Common myeloid progenitor, CD34-positive (primary cell): Measurements from ENCODE around the gene KLHL15.

Experiments
- CTCF ChIA-PET: fragments of 350-600 bp; sonication (Branson Sonifier 250); formaldehyde crosslinking; loops from one replicate; lab custom pipeline; 2021; ENCODE audit warnings: antibody characterized with exemption; lab: Charles Lee
- POLR2A ChIA-PET: fragments of 350-600 bp; sonication (Branson Sonifier 250); formaldehyde crosslinking; loops from one replicate; lab custom pipeline; 2021; ENCODE audit warnings: antibody characterized with exemption; lab: Charles Lee
- DNase-seq, 3 donors: peaks; one replicate each; pipeline versions ENCODE4 v3.0.0 to v3.0.0-alpha.2; 2013
- H3K27ac ChIP-seq, 2 experiments: 1 replicate in 1 of 2; 2 replicates in 1 of 2; pipeline ENCODE4 v1.7.0; 2013; ENCODE audit warnings: inconsistent platforms in 2 of 2, low read length in 2 of 2, mild to moderate bottlenecking in 2 of 2, low read depth in 1 of 2, moderate library complexity in 1 of 2; ENCODE audit not compliant: severe bottlenecking in 2 of 2, insufficient read depth in 1 of 2, poor library complexity in 1 of 2
- H3K27me3 ChIP-seq, 5 experiments: replicated peaks in 2 of 5; 1 replicate in 3 of 5; 2 replicates in 2 of 5; pipeline versions ENCODE4 v1.6.1 to v1.7.0; 2013; ENCODE audit warnings: low read length in 4 of 5, mild to moderate bottlenecking in 2 of 5, moderate library complexity in 2 of 5, inconsistent platforms in 1 of 5; ENCODE audit not compliant: insufficient read depth in 5 of 5, control insufficient read depth in 4 of 5
- H3K36me3 ChIP-seq, 4 experiments: 1 replicate in 2 of 4; 2 replicates in 2 of 4; pipeline versions ENCODE4 v1.6.1 to v1.7.0; 2013; ENCODE audit warnings: low read length in 3 of 4, control low read depth in 1 of 4, mild to moderate bottlenecking in 1 of 4; ENCODE audit not compliant: control insufficient read depth in 4 of 4, insufficient read depth in 4 of 4
- H3K4me1 ChIP-seq, 4 experiments: 1 replicate in 3 of 4; 2 replicates in 1 of 4; pipeline versions ENCODE4 v1.6.1 to v1.7.1; 2013; ENCODE audit warnings: low read length in 3 of 4, mild to moderate bottlenecking in 3 of 4, control low read depth in 1 of 4, inconsistent platforms in 1 of 4, moderate library complexity in 1 of 4; ENCODE audit not compliant: control insufficient read depth in 4 of 4, insufficient read depth in 4 of 4; ENCODE audit errors: control extremely low read depth in 1 of 4
- H3K4me3 ChIP-seq, 7 experiments: 1 replicate in 4 of 7; 2 replicates in 3 of 7; pipeline versions ENCODE4 v1.5.1 to v1.7.0; 2013; ENCODE audit warnings: mild to moderate bottlenecking in 7 of 7, low read length in 6 of 7, moderate library complexity in 6 of 7, inconsistent platforms in 2 of 7, low read depth in 2 of 7, control low read depth in 1 of 7; ENCODE audit not compliant: insufficient read depth in 4 of 7, control insufficient read depth in 1 of 7; ENCODE audit errors: extremely low read depth in 1 of 7
- H3K9me3 ChIP-seq, 5 experiments: 1 replicate in 4 of 5; 2 replicates in 1 of 5; pipeline versions ENCODE4 v1.6.1 to v1.7.1; 2013; ENCODE audit warnings: low read length in 4 of 5, mild to moderate bottlenecking in 2 of 5, inconsistent platforms in 1 of 5, low read depth in 1 of 5, moderate library complexity in 1 of 5; ENCODE audit not compliant: control insufficient read depth in 4 of 5, insufficient read depth in 2 of 5; ENCODE audit errors: control extremely low read depth in 1 of 5
- WGBS: methylation state at CpG from one replicate; pipeline ENCODE4 v1.1.5; 2013; ENCODE audit not compliant: insufficient coverage; 5-methylcytosine and 5-hydroxymethylcytosine counted together

KLHL15 gene

DNA sequence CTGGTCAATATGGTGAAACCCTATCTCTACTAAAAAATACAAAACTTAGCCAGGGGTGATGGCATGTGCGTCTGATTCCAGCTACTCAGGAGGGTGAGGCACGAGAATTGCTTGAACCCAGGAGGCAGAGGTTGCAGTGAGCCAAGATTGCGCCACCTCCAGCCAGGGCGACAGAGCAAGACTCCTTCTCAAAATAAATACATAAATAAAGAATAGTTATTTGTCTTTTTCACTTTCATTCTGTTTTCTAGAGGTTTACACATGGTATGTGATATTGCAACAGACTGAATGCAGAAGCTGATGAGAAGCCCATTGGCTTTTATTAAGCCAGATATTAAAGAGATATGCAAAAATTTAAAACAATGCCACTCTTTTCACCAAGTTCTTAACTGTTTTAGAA is 8.2 kb downstream of the KLHL15 start:
- Histone ChIP-seq H3K27ac (no peak overlapping the region), H3K27me3 (peaks cover 0 to 5% (median 0%) of the 10 kb centered on the region in 5 experiments), H3K36me3 (peaks cover 0 to 2% (median 0%) of the 10 kb centered on the region in 4 experiments), H3K9me3 (no peaks in the 10 kb centered on the region), H3K4me1 (peaks cover 2 to 11% (median 7%) of the 10 kb centered on the region in 4 experiments), H3K4me3 (no peak overlapping the region)
- DNase-seq = no peak
- CTCF ChIA-PET = interaction anchor here (0.5 kb wide), 1 partner anchor 10 kb away, joined by 3 read pairs; no protein-coding TSS in a partner anchor
- POLR2A ChIA-PET = no interaction called here
- WGBS = no CpG with 5 or more reads among the region's 4 CpGs

DNA sequence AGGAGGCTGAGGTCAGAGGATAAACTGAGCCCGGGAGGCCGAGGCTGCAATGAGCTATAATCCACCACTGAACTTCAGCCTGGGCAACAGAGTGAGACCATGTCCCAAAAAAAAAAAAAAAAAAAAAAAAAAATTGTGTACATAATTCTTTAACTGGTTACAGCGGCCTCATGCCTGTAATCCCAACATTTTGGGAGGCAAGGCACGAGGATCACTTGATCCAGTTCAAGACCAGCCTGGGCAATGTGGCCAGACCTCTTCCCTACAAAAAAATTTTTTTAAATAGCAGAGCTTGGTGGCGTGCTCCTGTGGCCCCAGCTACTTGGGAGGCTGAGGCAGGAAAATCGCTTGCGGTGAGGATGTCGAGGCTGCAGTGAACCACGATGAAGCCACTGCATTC is 9.3 kb downstream of the KLHL15 start:
- ChIA-PET CTCF (no interaction called here), POLR2A (no interaction called here)
- Histone ChIP-seq H3K36me3 (peaks cover 0 to 2% (median 0%) of the 10 kb centered on the region in 4 experiments), H3K4me3 (no peak overlapping the region), H3K27ac (no peak overlapping the region), H3K27me3 (peaks cover 0 to 8% (median 0%) of the 10 kb centered on the region in 5 experiments), H3K9me3 (no peaks in the 10 kb centered on the region), H3K4me1 (peaks cover 2 to 11% (median 6%) of the 10 kb centered on the region in 4 experiments)
- 82% methylated on average over 3 of the region's 9 CpGs for WGBS
- no peak for DNase-seq

DNA sequence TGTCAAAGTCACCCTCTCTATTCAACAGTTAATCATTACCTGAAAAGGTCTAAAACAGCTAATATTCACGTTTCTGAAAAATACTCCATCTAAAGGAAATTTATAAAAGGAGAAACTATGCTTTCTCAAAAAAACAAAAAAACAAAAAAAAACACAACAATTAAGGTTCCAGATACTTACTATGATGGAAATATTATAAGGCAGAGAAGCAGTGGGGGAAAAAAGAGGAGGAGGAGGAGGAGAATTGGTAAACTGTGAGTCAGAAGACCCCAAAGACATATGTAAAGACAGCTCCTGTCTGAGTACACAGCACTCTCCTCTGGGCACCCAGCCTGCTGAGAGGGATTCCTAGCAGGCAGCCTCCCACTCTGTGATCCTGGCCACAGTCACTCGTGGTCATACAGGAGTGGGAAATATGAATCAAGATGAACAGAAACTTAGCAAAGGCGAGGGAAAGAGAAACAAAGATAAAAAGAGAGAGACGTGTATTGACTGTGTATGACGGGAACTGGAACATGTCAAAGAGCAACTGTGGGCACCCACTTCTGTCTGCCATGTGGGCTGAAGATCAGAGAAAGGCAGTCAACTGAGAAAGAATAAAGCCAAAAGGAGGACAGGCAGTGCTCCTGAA is 12.5 kb downstream of the KLHL15 start:
- H3K27ac ChIP-seq = no peak overlapping the region
- H3K9me3 ChIP-seq = no peaks in the 10 kb centered on the region
- H3K4me1 ChIP-seq = peaks cover 0 to 1% (median under 1%) of the 10 kb centered on the region in 4 experiments
- ChIA-PET POLR2A (interaction anchor here (0.7 kb wide), 1 partner anchor 68 kb away, joined by 3 read pairs; no protein-coding TSS in a partner anchor), CTCF (interaction anchor here (0.8 kb wide), 1 partner anchor 113 kb away, joined by 3 read pairs; no protein-coding TSS in a partner anchor)
- H3K36me3 ChIP-seq = peaks cover 0 to 2% (median 0%) of the 10 kb centered on the region in 4 experiments
- 55% methylated on average over 4 of the region's 5 CpGs for WGBS
- peaks cover 0 to 14% (median 0%) of the 10 kb centered on the region in 5 experiments for H3K27me3 ChIP-seq
- no peak overlapping the region for H3K4me3 ChIP-seq
- no peak for DNase-seq

DNA sequence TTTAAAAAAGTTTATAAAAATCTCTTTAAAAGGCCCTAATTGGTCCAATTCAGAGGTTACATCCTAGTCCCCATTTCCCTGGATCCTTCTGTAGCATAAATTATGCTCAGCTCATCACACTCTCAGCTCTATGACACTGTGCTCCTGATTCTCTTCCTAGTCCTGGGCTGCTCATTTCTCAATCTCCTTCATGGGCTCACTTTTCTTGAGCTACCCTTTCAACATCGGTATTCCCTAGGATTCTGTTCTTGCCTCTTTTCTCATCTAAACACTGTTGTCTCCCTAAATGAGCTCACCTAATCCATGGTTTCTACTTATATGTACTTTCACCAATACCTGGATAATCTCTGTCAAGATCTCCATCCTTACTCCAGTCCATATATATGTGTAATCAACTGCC is 14.7 kb downstream of the KLHL15 start:
- peaks cover 0 to 14% (median 0%) of the 10 kb centered on the region in 5 experiments for H3K27me3 ChIP-seq
- no peak for DNase-seq
- H3K27ac ChIP-seq = no peak overlapping the region
- H3K4me1 ChIP-seq = no peaks in the 10 kb centered on the region
- ChIA-PET POLR2A (interaction anchor here (0.9 to 1.1 kb wide), 2 partner anchors 11 to 13 kb away, joined by 3 read pairs; no protein-coding TSS in a partner anchor), CTCF (interaction anchor here (0.7 to 1.5 kb wide), 3 partner anchors 9 to 20 kb away, joined by 3 to 4 read pairs (median 4); no protein-coding TSS in a partner anchor)
- WGBS = 90% methylated on average over 1 of the region's 1 CpG
- no peak overlapping the region for H3K4me3 ChIP-seq
- no peaks in the 10 kb centered on the region for H3K9me3 ChIP-seq
- peaks cover 0 to 2% (median 0%) of the 10 kb centered on the region in 4 experiments for H3K36me3 ChIP-seq

DNA sequence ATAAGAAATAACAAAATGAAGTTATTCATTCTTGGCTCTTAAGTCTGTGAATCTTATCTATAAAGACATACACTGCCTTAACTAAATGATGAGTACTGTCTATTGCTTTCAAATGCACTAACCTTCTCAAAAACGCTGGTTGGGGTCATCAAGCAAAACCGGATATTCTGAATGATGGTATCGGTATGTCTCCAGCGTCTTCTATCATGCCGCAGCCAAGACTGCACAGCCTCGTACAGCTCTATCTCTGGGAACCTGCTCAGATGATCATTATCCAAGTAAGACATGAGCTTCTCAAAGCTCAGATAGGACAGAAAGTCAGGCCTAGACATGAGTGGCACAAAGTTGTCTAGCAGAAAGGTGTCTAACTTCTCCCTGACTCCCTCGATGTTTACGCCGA is 21.1 kb downstream of the KLHL15 start:
- CTCF ChIA-PET = no interaction called here
- POLR2A ChIA-PET = no interaction called here

DNA sequence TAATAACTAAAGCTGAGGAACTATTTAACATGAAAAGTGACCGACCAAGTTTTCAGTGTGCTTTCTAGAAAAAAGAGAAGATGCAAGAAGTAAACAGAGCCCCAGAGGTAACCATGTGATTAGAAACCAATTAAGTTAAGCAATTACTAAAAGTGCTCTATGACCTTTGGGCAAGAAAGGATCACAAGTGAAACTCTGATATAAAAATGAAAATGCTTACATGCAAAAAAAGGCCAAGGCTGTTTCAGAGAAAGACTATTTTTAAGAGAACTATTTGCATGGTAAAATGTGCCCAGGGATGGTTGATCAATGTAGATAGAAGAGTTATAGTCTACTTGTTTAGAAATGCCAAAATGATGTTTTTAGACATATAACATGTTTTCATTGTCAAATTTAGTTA is 22.0 kb downstream of the KLHL15 start:
- no peak for DNase-seq
- no peaks in the 10 kb centered on the region for H3K9me3 ChIP-seq
- POLR2A ChIA-PET = interaction anchor here (0.6 kb wide), 1 partner anchor 262 kb away, joined by 3 read pairs; the partner anchor contains the start of gene ACOT9
- H3K27ac ChIP-seq = no peak overlapping the region
- WGBS = 83% methylated on average over 1 of the region's 1 CpG
- peaks cover 0 to 2% (median 0%) of the 10 kb centered on the region in 5 experiments for H3K27me3 ChIP-seq
- H3K36me3 ChIP-seq = peaks cover 0 to 13% (median 6%) of the 10 kb centered on the region in 4 experiments
- H3K4me3 ChIP-seq = no peak overlapping the region
- CTCF ChIA-PET = no interaction called here
- H3K4me1 ChIP-seq = no peaks in the 10 kb centered on the region

More for the DNA sequence above, 21.1 kb downstream of the KLHL15 start:
- no peak for DNase-seq
- Histone ChIP-seq H3K9me3 (no peaks in the 10 kb centered on the region), H3K36me3 (peaks cover 0 to 11% (median 6%) of the 10 kb centered on the region in 4 experiments), H3K27me3 (peaks cover 0 to 7% (median 0%) of the 10 kb centered on the region in 5 experiments), H3K4me3 (no peak overlapping the region), H3K4me1 (no peaks in the 10 kb centered on the region), H3K27ac (no peak overlapping the region)
- 89% methylated on average over 9 of the region's 9 CpGs for WGBS

DNA sequence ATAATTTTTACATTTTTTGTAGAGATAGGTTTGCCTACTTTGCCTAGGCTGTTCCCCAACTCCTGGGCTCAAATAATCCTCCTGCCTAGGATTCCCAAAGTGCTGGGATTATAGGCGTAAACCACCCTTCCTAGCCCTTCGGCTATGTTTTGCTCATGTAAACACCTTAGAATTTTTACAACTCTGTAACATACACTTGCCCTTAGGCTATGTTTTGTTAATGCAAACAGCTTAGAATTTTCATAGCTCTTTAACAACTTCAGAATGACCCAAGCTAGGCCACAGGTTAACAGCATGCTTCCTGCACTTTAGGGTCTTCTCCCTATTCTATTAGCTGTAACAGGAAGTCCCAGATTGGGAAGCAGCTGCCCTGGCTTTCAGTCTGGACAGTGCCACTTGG is 24.2 kb downstream of the KLHL15 start:
- WGBS = 100% methylated on average over 1 of the region's 2 CpGs
- DNase-seq = no peak
- no peak overlapping the region for H3K4me3 ChIP-seq
- no peaks in the 10 kb centered on the region for H3K4me1 ChIP-seq
- H3K9me3 ChIP-seq = no peaks in the 10 kb centered on the region
- CTCF ChIA-PET = interaction anchor here (0.6 kb wide), 1 partner anchor 9 kb away, joined by 3 read pairs; no protein-coding TSS in a partner anchor
- POLR2A ChIA-PET = no interaction called here
- H3K27me3 ChIP-seq = no peaks in the 10 kb centered on the region
- H3K27ac ChIP-seq = no peak overlapping the region
- H3K36me3 ChIP-seq = peaks cover 0 to 15% (median 6%) of the 10 kb centered on the region in 4 experiments
